Peyer's patch (tissue), 4 donors: ENCODE measurements around the gene CENPA. TPM values are rescaled to one million over a fixed set of nuclear protein-coding genes. Genes with fewer than 3 reads are reported as not detected.
A peak's percentile ranks its signal among the peaks of the same experiment; 100 is the strongest.

Experiments used
- DNase-seq, 3 donors: peaks; one replicate each; pipeline ENCODE4 v3.0.0-alpha.2; 2017 to 2019
- H3K27ac ChIP-seq, 4 donors: fragments of 200-600 bp; sonication (generic); one replicate each; pipeline ENCODE4 v1.5.1; 2016 to 2019
- H3K27me3 ChIP-seq, 2 donors: fragments of 200-600 bp; sonication (generic); one replicate each; pipeline ENCODE4 v1.5.1; 2019
- H3K36me3 ChIP-seq, 3 donors: fragments of 200-600 bp; sonication (generic); one replicate each; pipeline ENCODE4 v1.5.1; 2016 to 2019
- H3K4me1 ChIP-seq, 4 donors: fragments of 200-600 bp; sonication (generic); one replicate each; pipeline ENCODE4 v1.5.1; 2016 to 2019
- H3K4me3 ChIP-seq, 4 donors: fragments of 200-600 bp; sonication (generic); 1 replicate in 3 of 4; 2 replicates in 1 of 4; pipeline ENCODE4 v1.5.1; 2016 to 2019; ENCODE audit warnings: mild to moderate bottlenecking in 1 of 4
- H3K9me3 ChIP-seq, 4 donors: fragments of 200-600 bp; sonication (generic); one replicate each; pipeline ENCODE4 v1.5.1; 2016 to 2019; ENCODE audit warnings: mild to moderate bottlenecking in 1 of 4
- CTCF ChIP-seq, 6 experiments: fragments of 450-650 bp in 4 of 6; fragments of 200-600 bp in 2 of 6; sonication (generic) in 1 of 6; IDR thresholded peaks; one replicate each; pipeline ENCODE4 v1.5.1; 2017 to 2019; ENCODE audit warnings: antibody characterized with exemption in 6 of 6, mild to moderate bottlenecking in 3 of 6, moderate library complexity in 1 of 6
- POLR2A ChIP-seq, 2 donors: fragments of 450-650 bp; IDR thresholded peaks; one replicate each; pipeline ENCODE4 v1.5.1; 2017; ENCODE audit warnings: antibody characterized with exemption in 2 of 2, mild to moderate bottlenecking in 2 of 2, moderate library complexity in 2 of 2
- total RNA-seq, 4 donors: library from RNA; depleted of rRNA; stranded (reverse); fragments of >200 nt; gene quantifications; one replicate each; pipeline ENCODE4 v1.1.0, GENCODE V29; 2016

CENPA gene
- total RNA-seq, 4 donors from 2014 or later, result 1.6 to 2.1 TPM; not detected in 2

DNA sequence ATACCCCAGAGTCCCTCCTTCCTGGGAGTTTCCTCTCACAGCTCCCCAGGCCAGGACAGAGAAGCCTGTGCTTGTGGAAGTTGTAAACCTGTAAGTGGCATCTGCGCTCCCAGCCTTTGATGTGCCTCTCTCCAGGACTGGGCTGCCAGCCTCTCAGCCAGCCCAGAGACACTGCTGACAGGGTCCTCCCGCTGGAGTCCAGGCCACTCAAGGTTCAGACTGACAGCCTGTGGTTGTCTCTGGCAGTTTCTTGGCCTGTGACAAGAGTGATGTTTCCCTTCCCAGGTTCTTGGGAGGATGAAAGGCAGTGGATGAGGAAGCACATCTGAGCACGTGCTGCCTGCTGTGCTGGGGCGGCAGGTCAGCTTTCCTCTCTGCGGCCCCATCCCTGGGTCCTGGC, 18.7 kb upstream of the CENPA start:
- H3K27me3 ChIP-seq, result no peaks in the 10 kb centered on the region
- H3K4me1 ChIP-seq, result peaks cover 2 to 67% (median 13%) of the 10 kb centered on the region in 4 donors
- no peaks in the 10 kb centered on the region for H3K9me3 ChIP-seq
- no peak overlapping the region for H3K4me3 ChIP-seq
- H3K27ac ChIP-seq, result peak overlapping the region in 1 of 4 donors; percentile 4
- no peak for TF ChIP-seq CTCF (IDR thresholded peaks at IDR 0.05)
- TF ChIP-seq POLR2A (IDR thresholded peaks at IDR 0.05), result no peak
- no peaks in the 10 kb centered on the region for H3K36me3 ChIP-seq
- DNase-seq, result no peak

- Histone ChIP-seq H3K36me3 (no peaks in the 10 kb centered on the region), H3K27me3 (no peaks in the 10 kb centered on the region), H3K9me3 (no peaks in the 10 kb centered on the region), H3K4me1 (peaks cover 2 to 76% (median 19%) of the 10 kb centered on the region in 4 donors), H3K27ac (peak overlapping the region in 1 of 4 donors; percentile 12), H3K4me3 (no peak overlapping the region)
- TF ChIP-seq CTCF (IDR thresholded peaks at IDR 0.05) (no peak), POLR2A (IDR thresholded peaks at IDR 0.05) (no peak)
- DNase-seq, result no peak
Observed at GRCh38 chr2:26767894-26768487, 17.9 kb upstream of the CENPA start.

GRCh38 chr2:26768759-26769088, 17.1 kb upstream of the CENPA start:
- no peaks in the 10 kb centered on the region for H3K27me3 ChIP-seq
- H3K9me3 ChIP-seq, result no peaks in the 10 kb centered on the region
- DNase-seq, result no peak
- H3K36me3 ChIP-seq, result peaks cover 0 to under 1% (median 0%) of the 10 kb centered on the region in 3 donors
- TF ChIP-seq CTCF (IDR thresholded peaks at IDR 0.05) (no peak), POLR2A (IDR thresholded peaks at IDR 0.05) (no peak)
- H3K4me1 ChIP-seq, result peaks cover 2 to 74% (median 20%) of the 10 kb centered on the region in 4 donors
- H3K4me3 ChIP-seq, result no peak overlapping the region
- peak overlapping the region in 3 of 4 donors; percentile 32 to 73 (median 58) for H3K27ac ChIP-seq

GRCh38 chr2:26769089-26769761, 16.6 kb upstream of the CENPA start:
- DNase-seq, result peak in 2 of 3 donors; percentile 41 to 85
- no peaks in the 10 kb centered on the region for H3K9me3 ChIP-seq
- no peaks in the 10 kb centered on the region for H3K27me3 ChIP-seq
- H3K4me1 ChIP-seq, result peaks cover 2 to 74% (median 20%) of the 10 kb centered on the region in 4 donors
- peaks cover 0 to 5% (median 0%) of the 10 kb centered on the region in 3 donors for H3K36me3 ChIP-seq
- TF ChIP-seq CTCF (IDR thresholded peaks at IDR 0.05) (no peak), POLR2A (IDR thresholded peaks at IDR 0.05) (peak in 1 of 2 donors; percentile 16)
- no peak overlapping the region for H3K4me3 ChIP-seq
- peak overlapping the region; percentile 32 to 73 (median 46) for H3K27ac ChIP-seq

DNA sequence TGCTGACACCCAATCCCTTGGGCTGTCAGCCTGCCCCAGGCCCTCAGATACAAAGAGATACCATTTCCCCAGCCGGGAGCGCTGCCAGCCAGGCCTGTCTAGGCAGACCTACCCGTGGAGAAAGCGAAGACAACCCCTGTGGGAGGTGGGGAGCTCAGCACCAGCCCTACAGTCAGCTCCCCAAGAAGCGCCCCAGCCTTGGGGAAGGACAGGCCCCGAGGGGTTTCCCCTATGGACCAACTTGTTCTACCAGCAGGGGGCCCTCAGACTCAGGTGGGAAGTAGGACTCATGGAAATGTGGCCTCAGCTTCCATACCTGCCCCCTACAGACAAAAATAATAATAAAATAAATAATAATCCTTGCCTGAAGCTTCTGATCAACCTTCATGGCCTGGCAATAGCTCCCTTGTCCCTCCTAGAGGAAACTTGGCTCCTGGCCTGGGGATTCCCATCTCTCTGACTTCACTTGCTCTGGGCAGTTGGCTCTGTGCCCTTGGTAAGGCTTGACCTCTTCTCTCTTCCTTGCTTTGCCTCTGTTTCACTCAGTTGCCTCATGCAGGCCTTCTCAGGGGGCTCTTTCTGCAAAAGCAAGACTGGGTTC, 14.8 kb upstream of the CENPA start:
- peak in 2 of 3 donors; percentile 44 to 81 for DNase-seq
- TF ChIP-seq POLR2A (IDR thresholded peaks at IDR 0.05) (no peak), CTCF (IDR thresholded peaks at IDR 0.05) (peak in 4 of 6 experiments; percentile 11 to 28 (median 16))
- peaks cover 0 to 22% (median 0%) of the 10 kb centered on the region in 3 donors for H3K36me3 ChIP-seq
- H3K27me3 ChIP-seq, result no peaks in the 10 kb centered on the region
- H3K9me3 ChIP-seq, result no peaks in the 10 kb centered on the region
- H3K4me3 ChIP-seq, result no peak overlapping the region
- peak overlapping the region; percentile 54 to 84 (median 73) for H3K27ac ChIP-seq
- H3K4me1 ChIP-seq, result peaks cover 0 to 59% (median 20%) of the 10 kb centered on the region in 4 donors
